HCT116 (cell line): ENCODE results near the gene MATK.

Source experiments
- CBX3 ChIP-seq: IDR thresholded peaks from 2 replicates; pipeline ENCODE4 v1.6.1; 2012; ENCODE audit warnings: low read depth
- CEBPB ChIP-seq: IDR thresholded peaks from 2 replicates; pipeline ENCODE4 v1.6.1; 2012; ENCODE audit warnings: low read depth
- EZH2phosphoT487 ChIP-seq: fragments of 200-600 bp; IDR thresholded peaks from 2 replicates; pipeline ENCODE4 v1.6.1; 2018; ENCODE audit warnings: antibody characterized with exemption, borderline replicate concordance
- JUND ChIP-seq: IDR thresholded peaks from 2 replicates; pipeline ENCODE4 v1.6.1; 2012
- POLR2A ChIP-seq: IDR thresholded peaks from 2 replicates; pipeline ENCODE4 v1.7.0; 2011; ENCODE audit warnings: borderline replicate concordance; ENCODE audit not compliant: insufficient read depth, insufficient read length; ENCODE audit errors: extremely low read depth
- POLR2AphosphoS5 ChIP-seq: IDR thresholded peaks from 2 replicates; pipeline ENCODE4 v1.6.1; 2011; ENCODE audit warnings: mild to moderate bottlenecking, low read depth, low read length, moderate library complexity
- RAD21 ChIP-seq: IDR thresholded peaks from 2 replicates; pipeline ENCODE4 v1.6.1; 2012; ENCODE audit warnings: low read depth, mild to moderate bottlenecking
- SIN3A ChIP-seq: IDR thresholded peaks from 2 replicates; pipeline ENCODE4 v1.6.1; 2012; ENCODE audit warnings: low read depth
- SRF ChIP-seq: IDR thresholded peaks from 2 replicates; pipeline ENCODE4 v1.6.1; 2012; ENCODE audit warnings: low read depth
- ZNF274 ChIP-seq: fragments of 200-500 bp; sonication (Bioruptor generic); IDR thresholded peaks from 2 replicates; pipeline ENCODE4 v1.6.1; 2014; ENCODE audit warnings: mild to moderate bottlenecking, low read depth, low read length, inconsistent platforms
- TF ChIP-seq, protein P1 (sequence below), 3 experiments: fragments of 200-600 bp in 1 of 3; sonication (generic) in 1 of 3; IDR thresholded peaks in 2 of 3; conservative IDR thresholded peaks in 1 of 3; 2 replicates each; pipeline ENCODE4 v1.5.1; 2012 to 2017; ENCODE audit warnings: low read depth in 2 of 3, low read length in 2 of 3, antibody characterized with exemption in 1 of 3, borderline replicate concordance in 1 of 3, control low read depth in 1 of 3, mild to moderate bottlenecking in 1 of 3, mixed read lengths in 1 of 3, mixed run types in 1 of 3, moderate library complexity in 1 of 3; ENCODE audit not compliant: insufficient read depth in 1 of 3
- TF ChIP-seq, protein P2 (sequence below): IDR thresholded peaks from 2 replicates; pipeline ENCODE4 v1.6.1; 2011; ENCODE audit warnings: mild to moderate bottlenecking, low read length, moderate library complexity; ENCODE audit not compliant: insufficient replicate concordance; ENCODE audit errors: extremely low read depth
- TF ChIP-seq, protein P3 (sequence below): IDR thresholded peaks from 2 replicates; pipeline ENCODE4 v1.6.1; 2012; ENCODE audit warnings: low read depth

DNA sequence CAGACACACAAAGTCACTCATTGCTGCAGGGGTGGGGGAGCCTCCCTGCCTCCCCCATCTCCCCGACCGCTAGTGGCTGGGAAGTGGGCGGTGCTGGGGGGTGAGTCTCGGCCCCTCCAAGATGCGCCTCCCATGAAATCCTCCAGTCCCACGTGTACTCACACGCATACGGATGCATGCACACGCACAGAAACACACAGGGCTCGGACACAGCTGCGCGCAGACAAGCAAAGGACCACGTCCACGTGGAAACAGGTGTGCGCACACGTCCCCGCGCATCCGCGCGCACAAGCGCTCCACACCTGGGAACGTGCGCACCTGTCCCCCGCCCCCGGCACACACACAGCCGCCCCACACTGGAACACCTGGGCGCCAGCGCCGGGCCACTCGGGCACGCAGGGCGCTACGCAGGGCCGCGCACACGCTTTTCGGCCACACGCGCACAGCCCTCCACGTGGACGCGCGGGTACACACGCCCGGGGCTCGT, 687 bp downstream of the MATK start:
- TF ChIP-seq POLR2A (no peak), SIN3A (no peak), EZH2phosphoT487 (no peak), CBX3 (no peak), CEBPB (no peak), POLR2AphosphoS5 (no peak), JUND (no peak), ZNF274 (no peak), RAD21 (no peak), SRF (no peak)
- TF ChIP-seq, protein P1, sequence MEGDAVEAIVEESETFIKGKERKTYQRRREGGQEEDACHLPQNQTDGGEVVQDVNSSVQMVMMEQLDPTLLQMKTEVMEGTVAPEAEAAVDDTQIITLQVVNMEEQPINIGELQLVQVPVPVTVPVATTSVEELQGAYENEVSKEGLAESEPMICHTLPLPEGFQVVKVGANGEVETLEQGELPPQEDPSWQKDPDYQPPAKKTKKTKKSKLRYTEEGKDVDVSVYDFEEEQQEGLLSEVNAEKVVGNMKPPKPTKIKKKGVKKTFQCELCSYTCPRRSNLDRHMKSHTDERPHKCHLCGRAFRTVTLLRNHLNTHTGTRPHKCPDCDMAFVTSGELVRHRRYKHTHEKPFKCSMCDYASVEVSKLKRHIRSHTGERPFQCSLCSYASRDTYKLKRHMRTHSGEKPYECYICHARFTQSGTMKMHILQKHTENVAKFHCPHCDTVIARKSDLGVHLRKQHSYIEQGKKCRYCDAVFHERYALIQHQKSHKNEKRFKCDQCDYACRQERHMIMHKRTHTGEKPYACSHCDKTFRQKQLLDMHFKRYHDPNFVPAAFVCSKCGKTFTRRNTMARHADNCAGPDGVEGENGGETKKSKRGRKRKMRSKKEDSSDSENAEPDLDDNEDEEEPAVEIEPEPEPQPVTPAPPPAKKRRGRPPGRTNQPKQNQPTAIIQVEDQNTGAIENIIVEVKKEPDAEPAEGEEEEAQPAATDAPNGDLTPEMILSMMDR (IDR thresholded peaks at IDR 0.05 in 2 of 3, conservative IDR thresholded peaks at IDR 0.05 in 1 of 3; ENCODE audit: borderline replicate concordance in 1 of 3, insufficient read depth in 1 of 3, low read depth in 2 of 3, low read length in 2 of 3): no peak
- TF ChIP-seq, protein P2, sequence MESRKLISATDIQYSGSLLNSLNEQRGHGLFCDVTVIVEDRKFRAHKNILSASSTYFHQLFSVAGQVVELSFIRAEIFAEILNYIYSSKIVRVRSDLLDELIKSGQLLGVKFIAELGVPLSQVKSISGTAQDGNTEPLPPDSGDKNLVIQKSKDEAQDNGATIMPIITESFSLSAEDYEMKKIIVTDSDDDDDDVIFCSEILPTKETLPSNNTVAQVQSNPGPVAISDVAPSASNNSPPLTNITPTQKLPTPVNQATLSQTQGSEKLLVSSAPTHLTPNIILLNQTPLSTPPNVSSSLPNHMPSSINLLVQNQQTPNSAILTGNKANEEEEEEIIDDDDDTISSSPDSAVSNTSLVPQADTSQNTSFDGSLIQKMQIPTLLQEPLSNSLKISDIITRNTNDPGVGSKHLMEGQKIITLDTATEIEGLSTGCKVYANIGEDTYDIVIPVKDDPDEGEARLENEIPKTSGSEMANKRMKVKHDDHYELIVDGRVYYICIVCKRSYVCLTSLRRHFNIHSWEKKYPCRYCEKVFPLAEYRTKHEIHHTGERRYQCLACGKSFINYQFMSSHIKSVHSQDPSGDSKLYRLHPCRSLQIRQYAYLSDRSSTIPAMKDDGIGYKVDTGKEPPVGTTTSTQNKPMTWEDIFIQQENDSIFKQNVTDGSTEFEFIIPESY: no peak
- TF ChIP-seq, protein P3, sequence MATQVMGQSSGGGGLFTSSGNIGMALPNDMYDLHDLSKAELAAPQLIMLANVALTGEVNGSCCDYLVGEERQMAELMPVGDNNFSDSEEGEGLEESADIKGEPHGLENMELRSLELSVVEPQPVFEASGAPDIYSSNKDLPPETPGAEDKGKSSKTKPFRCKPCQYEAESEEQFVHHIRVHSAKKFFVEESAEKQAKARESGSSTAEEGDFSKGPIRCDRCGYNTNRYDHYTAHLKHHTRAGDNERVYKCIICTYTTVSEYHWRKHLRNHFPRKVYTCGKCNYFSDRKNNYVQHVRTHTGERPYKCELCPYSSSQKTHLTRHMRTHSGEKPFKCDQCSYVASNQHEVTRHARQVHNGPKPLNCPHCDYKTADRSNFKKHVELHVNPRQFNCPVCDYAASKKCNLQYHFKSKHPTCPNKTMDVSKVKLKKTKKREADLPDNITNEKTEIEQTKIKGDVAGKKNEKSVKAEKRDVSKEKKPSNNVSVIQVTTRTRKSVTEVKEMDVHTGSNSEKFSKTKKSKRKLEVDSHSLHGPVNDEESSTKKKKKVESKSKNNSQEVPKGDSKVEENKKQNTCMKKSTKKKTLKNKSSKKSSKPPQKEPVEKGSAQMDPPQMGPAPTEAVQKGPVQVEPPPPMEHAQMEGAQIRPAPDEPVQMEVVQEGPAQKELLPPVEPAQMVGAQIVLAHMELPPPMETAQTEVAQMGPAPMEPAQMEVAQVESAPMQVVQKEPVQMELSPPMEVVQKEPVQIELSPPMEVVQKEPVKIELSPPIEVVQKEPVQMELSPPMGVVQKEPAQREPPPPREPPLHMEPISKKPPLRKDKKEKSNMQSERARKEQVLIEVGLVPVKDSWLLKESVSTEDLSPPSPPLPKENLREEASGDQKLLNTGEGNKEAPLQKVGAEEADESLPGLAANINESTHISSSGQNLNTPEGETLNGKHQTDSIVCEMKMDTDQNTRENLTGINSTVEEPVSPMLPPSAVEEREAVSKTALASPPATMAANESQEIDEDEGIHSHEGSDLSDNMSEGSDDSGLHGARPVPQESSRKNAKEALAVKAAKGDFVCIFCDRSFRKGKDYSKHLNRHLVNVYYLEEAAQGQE: no peak
